Measurements from ENCODE around the gene COPRS.

Gene COPRS

DNA sequence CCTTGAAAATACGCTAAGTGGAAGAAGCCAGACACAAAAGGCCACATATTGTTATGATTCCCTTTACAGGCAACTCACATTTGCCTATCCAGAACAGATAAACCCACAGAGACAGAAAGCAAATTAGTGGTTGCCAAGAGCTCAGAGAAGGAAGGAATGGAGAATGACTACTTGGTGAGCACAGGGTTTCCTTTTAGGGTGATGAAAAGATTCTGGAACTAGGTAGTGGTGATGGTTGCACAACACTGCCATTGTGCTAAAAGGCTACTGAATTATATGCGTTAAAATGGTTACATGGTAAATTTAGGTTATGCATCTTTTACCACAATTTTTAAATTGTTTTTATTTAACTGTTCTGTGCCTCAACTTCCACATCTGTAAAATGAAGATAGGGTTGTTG, 4.4 kb downstream of the COPRS start:
- H3K27ac ChIP-seq (ENCODE audit: low read depth, low read length) = no peak overlapping the region
- peaks cover 6% of the 10 kb centered on the region; the same call in 1 of the 2 replicates for H4K20me1 ChIP-seq (ENCODE audit: control insufficient read depth, insufficient read depth, low read depth, low read length)
- no peak overlapping the region for H3K4me3 ChIP-seq (ENCODE audit: low read length)
- H3K4me1 ChIP-seq (ENCODE audit: control insufficient read depth, low read length) = peaks cover 16% of the 10 kb centered on the region
- H3K9me2 ChIP-seq (replicated peaks; ENCODE audit: control insufficient read depth, low read length) = no peaks in the 10 kb centered on the region
- H3F3A ChIP-seq (ENCODE audit: control insufficient read depth, insufficient read depth) = peaks cover 3% of the 10 kb centered on the region
- peaks cover 30% of the 10 kb centered on the region for H3K36me3 ChIP-seq (ENCODE audit: control insufficient read depth, low read length)
- H3K27me3 ChIP-seq (ENCODE audit: control insufficient read depth, low read length) = no peaks in the 10 kb centered on the region
- peaks cover 27% of the 10 kb centered on the region for H3K79me2 ChIP-seq (ENCODE audit: control insufficient read depth, low read length)
- H3K9me3 ChIP-seq (ENCODE audit: control insufficient read depth, insufficient read depth, low read length) = no peaks in the 10 kb centered on the region
- no peak overlapping the region for H3K4me2 ChIP-seq (ENCODE audit: low read length)
- no peak for TF ChIP-seq EZH2phosphoT487 (IDR thresholded peaks at IDR 0.05; ENCODE audit: borderline replicate concordance, low read length)
- TF ChIP-seq, protein P1, sequence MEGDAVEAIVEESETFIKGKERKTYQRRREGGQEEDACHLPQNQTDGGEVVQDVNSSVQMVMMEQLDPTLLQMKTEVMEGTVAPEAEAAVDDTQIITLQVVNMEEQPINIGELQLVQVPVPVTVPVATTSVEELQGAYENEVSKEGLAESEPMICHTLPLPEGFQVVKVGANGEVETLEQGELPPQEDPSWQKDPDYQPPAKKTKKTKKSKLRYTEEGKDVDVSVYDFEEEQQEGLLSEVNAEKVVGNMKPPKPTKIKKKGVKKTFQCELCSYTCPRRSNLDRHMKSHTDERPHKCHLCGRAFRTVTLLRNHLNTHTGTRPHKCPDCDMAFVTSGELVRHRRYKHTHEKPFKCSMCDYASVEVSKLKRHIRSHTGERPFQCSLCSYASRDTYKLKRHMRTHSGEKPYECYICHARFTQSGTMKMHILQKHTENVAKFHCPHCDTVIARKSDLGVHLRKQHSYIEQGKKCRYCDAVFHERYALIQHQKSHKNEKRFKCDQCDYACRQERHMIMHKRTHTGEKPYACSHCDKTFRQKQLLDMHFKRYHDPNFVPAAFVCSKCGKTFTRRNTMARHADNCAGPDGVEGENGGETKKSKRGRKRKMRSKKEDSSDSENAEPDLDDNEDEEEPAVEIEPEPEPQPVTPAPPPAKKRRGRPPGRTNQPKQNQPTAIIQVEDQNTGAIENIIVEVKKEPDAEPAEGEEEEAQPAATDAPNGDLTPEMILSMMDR (IDR thresholded peaks at IDR 0.05; ENCODE audit: low read depth, low read length, poor library complexity, severe bottlenecking) = no peak

GRCh38 chr17:31853911-31854470, 5.1 kb downstream of the COPRS start:
- Histone ChIP-seq H3K4me1 (ENCODE audit: control insufficient read depth, low read length) (peaks cover 11% of the 10 kb centered on the region), H3K4me2 (ENCODE audit: low read length) (no peak overlapping the region), H3K79me2 (ENCODE audit: control insufficient read depth, low read length) (peaks cover 23% of the 10 kb centered on the region), H3F3A (ENCODE audit: control insufficient read depth, insufficient read depth) (no peaks in the 10 kb centered on the region), H3K27ac (ENCODE audit: low read depth, low read length) (no peak overlapping the region), H3K27me3 (ENCODE audit: control insufficient read depth, low read length) (no peaks in the 10 kb centered on the region), H3K9me3 (ENCODE audit: control insufficient read depth, insufficient read depth, low read length) (no peaks in the 10 kb centered on the region), H4K20me1 (ENCODE audit: control insufficient read depth, insufficient read depth, low read depth, low read length) (0 out of 2 replicates have a peak, but pooled peaks cover 4% of the 10 kb centered on the region), H3K9me2 (replicated peaks; ENCODE audit: control insufficient read depth, low read length) (no peaks in the 10 kb centered on the region), H3K36me3 (ENCODE audit: control insufficient read depth, low read length) (peaks cover 28% of the 10 kb centered on the region), H3K4me3 (ENCODE audit: low read length) (no peak overlapping the region)
- TF ChIP-seq EZH2phosphoT487 (IDR thresholded peaks at IDR 0.05; ENCODE audit: borderline replicate concordance, low read length) = no peak
- TF ChIP-seq, protein P1 (IDR thresholded peaks at IDR 0.05; ENCODE audit: low read depth, low read length, poor library complexity, severe bottlenecking) = no peak

DNA sequence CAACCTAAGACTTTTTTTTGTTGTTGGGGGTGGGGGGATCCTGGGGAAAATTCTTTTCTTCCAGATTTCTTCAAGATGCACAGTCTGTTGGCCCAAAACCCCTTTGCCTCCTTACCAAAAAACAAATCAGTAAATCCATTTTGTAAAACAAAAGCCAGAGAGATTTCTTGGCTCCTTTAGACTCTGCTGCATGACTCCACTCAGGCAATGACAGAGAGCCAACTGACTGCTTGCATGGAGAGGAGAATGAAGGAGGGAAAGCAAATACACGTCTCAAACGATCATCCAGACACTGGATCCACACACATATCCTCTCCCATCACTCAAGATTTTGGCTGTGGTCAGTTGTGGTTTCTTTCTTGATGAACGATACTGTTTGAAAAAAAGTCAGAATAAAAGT, 13.8 kb downstream of the COPRS start:
- Histone ChIP-seq H3K36me3 (ENCODE audit: control insufficient read depth, low read length) (no peaks in the 10 kb centered on the region), H3K4me1 (ENCODE audit: control insufficient read depth, low read length) (peaks cover 11% of the 10 kb centered on the region; the same call in 1 of the 2 replicates), H3K27ac (ENCODE audit: low read depth, low read length) (no peak overlapping the region), H3F3A (ENCODE audit: control insufficient read depth, insufficient read depth) (no peaks in the 10 kb centered on the region), H3K9me2 (replicated peaks; ENCODE audit: control insufficient read depth, low read length) (no peaks in the 10 kb centered on the region), H3K4me2 (ENCODE audit: low read length) (no peak overlapping the region), H3K27me3 (ENCODE audit: control insufficient read depth, low read length) (peaks cover 11% of the 10 kb centered on the region), H3K9me3 (ENCODE audit: control insufficient read depth, insufficient read depth, low read length) (no peaks in the 10 kb centered on the region), H3K4me3 (ENCODE audit: low read length) (no peak overlapping the region), H4K20me1 (ENCODE audit: control insufficient read depth, insufficient read depth, low read depth, low read length) (no peaks in the 10 kb centered on the region), H3K79me2 (ENCODE audit: control insufficient read depth, low read length) (no peaks in the 10 kb centered on the region)
- TF ChIP-seq, protein P1 (IDR thresholded peaks at IDR 0.05; ENCODE audit: low read depth, low read length, poor library complexity, severe bottlenecking) = no peak
- TF ChIP-seq EZH2phosphoT487 (IDR thresholded peaks at IDR 0.05; ENCODE audit: borderline replicate concordance, low read length) = no peak
